Right lobe of liver (tissue), 6 donors: ENCODE measurements around the gene MYOM1. TPM values are rescaled to one million over a fixed set of nuclear protein-coding genes. Genes with fewer than 3 reads are reported as not detected.
"Not testable (repeated sequence)": the region's sequence is repeated elsewhere in the genome, so short reads cannot be mapped to it uniquely, and the experiment has no call there.

ENCODE experiments used
- ATAC-seq, 4 donors: fragments of 200-7000 bp; cut with Tn5 transposase; one replicate each; pipeline ENCODE4 v1.9.1; 2020; ENCODE audit warnings: mild to moderate bottlenecking in 4 of 4, moderate library complexity in 4 of 4
- DNase-seq, 3 donors: peaks; one replicate each; pipeline ENCODE4 v3.0.0-alpha.2; 2020
- H3K27ac ChIP-seq, 3 donors: fragments of 200-600 bp; one replicate each; pipeline ENCODE4 v1.8.0; 2022
- H3K27me3 ChIP-seq, 2 donors: fragments of 200-600 bp; one replicate each; pipeline ENCODE4 v1.8.0; 2022
- H3K36me3 ChIP-seq, 4 donors: fragments of 200-600 bp; sonication (generic) in 1 of 4; one replicate each; pipeline versions ENCODE4 v1.5.1 to v1.8.0; 2017 to 2022; ENCODE audit warnings: control low read depth in 1 of 4
- H3K4me1 ChIP-seq, 4 donors: fragments of 200-600 bp; sonication (generic) in 1 of 4; one replicate each; pipeline versions ENCODE4 v1.5.1 to v1.8.0; 2017 to 2022; ENCODE audit warnings: control low read depth in 1 of 4
- H3K4me3 ChIP-seq, 3 donors: fragments of 200-600 bp; one replicate each; pipeline ENCODE4 v1.8.0; 2022
- H3K9me3 ChIP-seq, 4 donors: fragments of 200-600 bp; sonication (generic) in 1 of 4; one replicate each; pipeline versions ENCODE4 v1.5.1 to v1.8.0; 2017 to 2022; ENCODE audit warnings: control low read depth in 1 of 4
- POLR2A ChIP-seq: fragments of 450-650 bp; IDR thresholded peaks from one replicate; pipeline ENCODE4 v1.6.1; 2017; ENCODE audit warnings: antibody characterized with exemption, mild to moderate bottlenecking
- WGBS: methylation state at CpG from one replicate; pipeline ENCODE4 v1.1.6; 2018; ENCODE audit warnings: low coverage, low lambda C conversion rate; ENCODE audit not compliant: insufficient coverage; ENCODE audit errors: missing lambda C conversion rate; 5-methylcytosine and 5-hydroxymethylcytosine counted together
- intact Hi-C, 2 donors: fragments of 100-400 bp; cut with DNase I; formaldehyde crosslinking; loops; one replicate each; pipeline versions ENCODE4 v1.11.2 to v1.14.1; 2022
- total RNA-seq, 6 experiments: library from RNA; depleted of rRNA in 2 of 6; stranded (reverse); fragments of >200 nt in 2 of 6; fragmentation: NEBNext Ultra II Directional in 3 of 6; extraction: Animal tissue kit (Norgen Biotek cat#: 25700) in 3 of 6; gene quantifications; one replicate each; pipeline versions ENCODE4 v1.1.0 to v1.2.4, GENCODE V29; 2016 to 2023
- TF ChIP-seq, protein P1 (sequence below), 4 donors: fragments of 200-600 bp in 3 of 4; fragments of 450-650 bp in 1 of 4; IDR thresholded peaks; one replicate each; pipeline versions ENCODE4 v1.5.1 to v1.8.0; 2016 to 2022; ENCODE audit warnings: antibody characterized with exemption in 4 of 4, mild to moderate bottlenecking in 2 of 4
- donor health status: DM: no; HTN: yes; CAD: no.
- donor health status: DM: no; HTN: no; CAD: no.
- donor health status: DM: no; HTN: no; CAD: no.
- donor health status: DM: no; HTN: yes; CAD: no.
- donor health status: DM: no; HTN: yes; CAD: no.

The MYOM1 gene
- total RNA-seq, 6 experiments from 2014 or later = 3.1 to 64.5 (median 19.1) TPM

DNA sequence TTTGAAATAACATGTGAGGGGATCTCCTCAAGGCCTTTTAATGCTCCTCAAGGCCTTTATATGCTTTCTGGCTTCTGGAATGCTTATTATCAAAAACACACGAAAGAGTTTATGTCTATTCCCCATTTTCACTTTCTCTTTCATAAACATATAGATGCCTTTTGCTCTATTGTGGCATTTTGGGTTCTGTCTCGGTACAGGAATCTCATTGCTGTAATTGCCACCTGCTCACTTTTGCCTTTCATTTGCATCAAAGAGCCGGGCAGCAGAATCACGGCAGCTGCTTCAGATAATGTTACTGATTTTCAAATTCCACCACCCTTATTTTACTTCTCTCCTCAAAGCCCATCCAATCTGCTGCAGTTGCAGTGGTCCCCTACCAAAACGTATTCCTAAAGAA, 152.0 kb downstream of the MYOM1 start:
- H3K27ac ChIP-seq = no peak overlapping the region
- no peaks in the 10 kb centered on the region for H3K27me3 ChIP-seq
- no peaks in the 10 kb centered on the region for H3K9me3 ChIP-seq
- intact Hi-C loops = no loop called here
- ATAC-seq (no peak), DNase-seq (peak in 1 of 3 donors; percentile 1)
- WGBS = 72% methylated on average over 5 of the region's 5 CpGs
- peaks cover 0 to 17% (median 3%) of the 10 kb centered on the region in 4 donors for H3K36me3 ChIP-seq
- H3K4me3 ChIP-seq = no peak overlapping the region
- peaks cover 0 to 3% (median 1%) of the 10 kb centered on the region in 4 donors for H3K4me1 ChIP-seq
- TF ChIP-seq POLR2A = no peak
- TF ChIP-seq, protein P1, sequence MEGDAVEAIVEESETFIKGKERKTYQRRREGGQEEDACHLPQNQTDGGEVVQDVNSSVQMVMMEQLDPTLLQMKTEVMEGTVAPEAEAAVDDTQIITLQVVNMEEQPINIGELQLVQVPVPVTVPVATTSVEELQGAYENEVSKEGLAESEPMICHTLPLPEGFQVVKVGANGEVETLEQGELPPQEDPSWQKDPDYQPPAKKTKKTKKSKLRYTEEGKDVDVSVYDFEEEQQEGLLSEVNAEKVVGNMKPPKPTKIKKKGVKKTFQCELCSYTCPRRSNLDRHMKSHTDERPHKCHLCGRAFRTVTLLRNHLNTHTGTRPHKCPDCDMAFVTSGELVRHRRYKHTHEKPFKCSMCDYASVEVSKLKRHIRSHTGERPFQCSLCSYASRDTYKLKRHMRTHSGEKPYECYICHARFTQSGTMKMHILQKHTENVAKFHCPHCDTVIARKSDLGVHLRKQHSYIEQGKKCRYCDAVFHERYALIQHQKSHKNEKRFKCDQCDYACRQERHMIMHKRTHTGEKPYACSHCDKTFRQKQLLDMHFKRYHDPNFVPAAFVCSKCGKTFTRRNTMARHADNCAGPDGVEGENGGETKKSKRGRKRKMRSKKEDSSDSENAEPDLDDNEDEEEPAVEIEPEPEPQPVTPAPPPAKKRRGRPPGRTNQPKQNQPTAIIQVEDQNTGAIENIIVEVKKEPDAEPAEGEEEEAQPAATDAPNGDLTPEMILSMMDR (IDR thresholded peaks at IDR 0.05) = no peak

- intact Hi-C loops = no loop called here
- ATAC-seq (no peak), DNase-seq (peak in 1 of 3 donors; percentile 43)
- TF ChIP-seq POLR2A = no peak
- TF ChIP-seq, protein P1 (IDR thresholded peaks at IDR 0.05) = no peak
- no peaks in the 10 kb centered on the region for H3K9me3 ChIP-seq
- H3K4me1 ChIP-seq = peaks cover 0 to 6% (median 2%) of the 10 kb centered on the region in 4 donors
- no peak overlapping the region for H3K27ac ChIP-seq
- H3K27me3 ChIP-seq = no peaks in the 10 kb centered on the region
- 100% methylated on average over 6 of the region's 25 CpGs for WGBS
- H3K36me3 ChIP-seq = peaks cover 0 to 17% (median 3%) of the 10 kb centered on the region in 4 donors
- H3K4me3 ChIP-seq = no peak overlapping the region
Observed at GRCh38 chr18:3067165-3067661, 152.6 kb downstream of the MYOM1 start.

- peak in 1 of 3 donors; percentile 31 for DNase-seq
- intact Hi-C loops = no loop called here
- peaks cover 0 to 6% (median 2%) of the 10 kb centered on the region in 4 donors for H3K4me1 ChIP-seq
- no peaks in the 10 kb centered on the region for H3K27me3 ChIP-seq
- H3K36me3 ChIP-seq = peaks cover 0 to 17% (median 2%) of the 10 kb centered on the region in 4 donors
- H3K4me3 ChIP-seq = no peak overlapping the region
- no peak overlapping the region for H3K27ac ChIP-seq
- ATAC-seq = no peak
- 89% methylated on average over 15 of the region's 17 CpGs for WGBS
- no peak for TF ChIP-seq POLR2A
- TF ChIP-seq, protein P1 (IDR thresholded peaks at IDR 0.05) = no peak
- no peaks in the 10 kb centered on the region for H3K9me3 ChIP-seq
Observed at GRCh38 chr18:3066341-3067110, 153.2 kb downstream of the MYOM1 start.

DNA sequence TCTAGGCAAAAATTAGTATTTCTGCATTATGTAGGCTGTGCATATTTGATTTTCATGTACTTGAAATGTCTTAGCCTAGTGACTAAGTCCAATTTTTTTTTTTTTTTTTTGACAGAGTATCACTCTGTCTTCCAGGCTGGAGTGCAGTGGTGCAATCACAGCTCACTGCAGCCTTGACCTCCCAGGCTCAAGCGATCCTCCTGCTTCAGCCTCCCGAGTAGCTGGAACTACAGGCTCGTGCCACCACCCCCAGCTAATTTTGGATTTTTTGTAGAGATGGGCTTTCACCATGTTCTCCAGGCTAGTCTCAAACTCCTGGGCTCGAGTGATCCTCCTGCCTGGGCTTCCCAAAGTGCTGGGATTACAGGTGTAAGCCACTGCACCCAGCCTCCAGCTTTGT, 156.0 kb downstream of the MYOM1 start:
- H3K27me3 ChIP-seq, H3K27ac ChIP-seq, H3K4me3 ChIP-seq, H3K9me3 ChIP-seq, intact Hi-C loops, ATAC-seq: not testable (repeated sequence)
- peaks cover 0 to 22% (median 4%) of the 10 kb centered on the region in 4 donors for H3K4me1 ChIP-seq
- DNase-seq = peak in 1 of 3 donors; percentile 13
- 69% methylated on average over 4 of the region's 4 CpGs for WGBS
- H3K36me3 ChIP-seq = peaks cover 0 to 17% (median 0%) of the 10 kb centered on the region in 4 donors
